Activated CD8-positive, alpha-beta memory T cell treated with anti-CD3 and anti-CD28 coated beads for 48 hours (primary cell): ENCODE measurements around the gene POU6F1.
"Not testable (repeated sequence)": the region's sequence is repeated elsewhere in the genome, so short reads cannot be mapped to it uniquely, and the experiment has no call there.

Experiments used
- DNase-seq, 3 experiments: peaks; one replicate each; pipeline ENCODE4 v3.0.0-alpha.2; 2020; ENCODE audit warnings: low read depth in 2 of 3, low spot score in 2 of 3

POU6F1 gene, protein sequence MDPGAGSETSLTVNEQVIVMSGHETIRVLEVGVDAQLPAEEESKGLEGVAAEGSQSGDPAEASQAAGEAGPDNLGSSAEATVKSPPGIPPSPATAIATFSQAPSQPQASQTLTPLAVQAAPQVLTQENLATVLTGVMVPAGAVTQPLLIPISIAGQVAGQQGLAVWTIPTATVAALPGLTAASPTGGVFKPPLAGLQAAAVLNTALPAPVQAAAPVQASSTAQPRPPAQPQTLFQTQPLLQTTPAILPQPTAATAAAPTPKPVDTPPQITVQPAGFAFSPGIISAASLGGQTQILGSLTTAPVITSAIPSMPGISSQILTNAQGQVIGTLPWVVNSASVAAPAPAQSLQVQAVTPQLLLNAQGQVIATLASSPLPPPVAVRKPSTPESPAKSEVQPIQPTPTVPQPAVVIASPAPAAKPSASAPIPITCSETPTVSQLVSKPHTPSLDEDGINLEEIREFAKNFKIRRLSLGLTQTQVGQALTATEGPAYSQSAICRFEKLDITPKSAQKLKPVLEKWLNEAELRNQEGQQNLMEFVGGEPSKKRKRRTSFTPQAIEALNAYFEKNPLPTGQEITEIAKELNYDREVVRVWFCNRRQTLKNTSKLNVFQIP

DNA sequence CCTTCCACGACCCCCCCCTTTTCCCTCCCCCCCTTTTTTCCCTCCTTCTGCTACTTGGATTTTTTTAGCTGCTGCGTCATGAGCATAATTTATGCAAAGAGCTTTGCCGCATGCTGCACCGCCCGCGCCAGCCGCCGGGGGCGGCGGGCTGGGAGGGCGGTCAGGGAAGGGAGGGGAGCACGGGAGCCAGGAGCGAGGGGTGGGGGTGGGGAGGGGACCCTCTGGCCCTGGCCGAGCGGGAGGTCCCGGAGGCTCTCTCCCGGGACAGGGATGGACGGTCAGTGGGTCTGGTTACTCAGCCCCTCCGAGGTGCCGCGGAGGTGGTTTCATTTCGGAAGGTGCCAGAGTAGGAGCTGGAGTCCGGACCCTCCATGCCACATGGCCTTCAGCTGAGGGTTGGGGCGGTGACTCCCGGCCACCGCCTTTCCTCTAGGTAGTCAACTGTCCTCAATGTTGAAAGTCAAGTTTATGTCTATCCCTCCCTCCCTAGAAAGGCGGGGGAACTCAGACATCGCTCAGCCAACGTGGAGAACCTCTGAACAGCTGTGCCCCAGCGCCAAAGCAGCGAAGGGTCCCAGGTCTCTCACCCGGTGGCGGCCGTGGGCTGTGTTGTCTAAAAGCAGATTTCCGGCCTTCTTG, at the start of gene POU6F1:
Gene POU6F1 (minus strand): TSS at position 95 of the 639 bp plus-strand sequence. CDS start 11,226 bp downstream, outside the sequence.
- peak; percentile 38 to 55 (median 52) for DNase-seq

GRCh38 chr12:51265024-51265423, 47.2 kb upstream of the POU6F1 start:
- no peak for DNase-seq

DNA sequence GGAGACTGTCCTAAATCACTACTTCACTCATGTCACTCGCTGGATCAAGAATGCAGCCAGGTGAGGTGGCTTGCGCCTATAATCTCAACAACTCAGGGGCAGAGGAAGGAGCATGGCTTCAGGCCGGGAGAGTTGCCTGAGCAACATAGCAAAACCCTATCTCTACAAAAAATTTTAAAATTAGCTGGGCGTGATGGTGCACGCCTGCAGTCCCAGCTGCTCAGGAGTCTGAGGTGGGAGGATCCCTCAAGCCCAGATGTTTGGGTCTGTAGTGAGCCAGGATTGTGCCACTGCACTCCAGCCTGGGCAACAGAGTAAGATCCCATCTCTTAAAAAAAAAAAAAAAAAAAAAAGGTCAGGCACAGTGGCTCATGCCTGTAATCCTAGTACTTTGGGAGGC, 46.4 kb upstream of the POU6F1 start:
- DNase-seq = no peak

DNA sequence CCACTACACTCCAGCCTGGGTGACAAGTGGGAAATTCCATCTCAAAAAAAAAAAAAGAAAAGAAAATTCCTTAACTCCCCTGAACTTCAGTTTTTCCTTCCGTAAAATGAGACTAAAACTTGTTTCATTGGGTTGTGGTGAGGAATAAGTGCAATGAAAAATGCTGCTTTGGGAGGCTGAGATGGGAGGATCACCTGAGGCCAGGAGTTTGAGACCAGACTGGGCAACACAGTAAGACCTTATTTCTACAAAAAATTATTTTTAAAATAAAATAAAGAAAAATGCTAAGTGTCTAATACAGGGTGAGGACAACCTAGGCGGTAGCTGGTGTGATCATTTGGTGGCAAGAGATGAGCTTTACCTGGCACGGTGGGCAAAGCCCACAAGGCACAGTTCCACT, 45.5 kb upstream of the POU6F1 start:
- DNase-seq = no peak

GRCh38 chr12:51262758-51263177, 44.9 kb upstream of the POU6F1 start:
- DNase-seq = no peak

GRCh38 chr12:51259600-51259999, 41.7 kb upstream of the POU6F1 start:
- not testable (repeated sequence) for DNase-seq

DNA sequence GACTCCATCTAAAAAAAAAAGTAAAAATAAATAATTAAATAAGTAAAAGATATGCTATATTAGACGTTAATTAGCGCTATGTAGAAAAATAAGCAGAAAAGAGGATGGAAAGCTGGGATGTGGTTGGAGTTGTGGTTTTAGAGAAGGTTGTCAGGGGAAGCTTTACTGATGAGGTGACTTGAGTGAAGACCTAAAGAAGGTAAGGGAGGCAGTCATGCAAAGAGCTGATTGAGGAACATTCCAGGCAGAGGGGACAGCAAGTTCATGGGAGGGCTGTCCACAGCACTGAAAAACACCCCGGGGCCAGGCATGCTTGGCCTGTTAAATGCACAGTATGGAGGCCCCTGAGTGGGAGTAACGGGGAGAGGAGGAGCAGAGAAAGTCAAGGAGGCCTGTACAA, 36.7 kb upstream of the POU6F1 start:
- no peak for DNase-seq

DNA sequence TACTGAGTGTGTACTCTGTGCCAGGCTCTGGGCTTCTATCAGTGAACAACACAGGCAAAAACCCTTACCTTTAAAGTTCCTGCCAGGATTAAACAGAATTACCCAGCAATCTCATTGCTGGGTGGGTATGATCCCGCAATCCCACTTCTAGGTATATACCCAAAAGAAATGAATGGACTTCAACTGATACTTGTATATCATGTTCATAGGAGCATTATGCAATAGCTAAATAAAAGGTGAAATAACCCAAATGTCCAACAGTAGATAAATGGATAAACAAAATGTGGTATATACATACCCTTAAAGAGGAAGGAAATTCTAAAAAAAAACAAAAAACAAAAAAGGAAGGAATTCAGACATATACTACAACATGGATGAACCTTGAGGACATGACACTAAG, 35.4 kb upstream of the POU6F1 start:
- DNase-seq = no peak

DNA sequence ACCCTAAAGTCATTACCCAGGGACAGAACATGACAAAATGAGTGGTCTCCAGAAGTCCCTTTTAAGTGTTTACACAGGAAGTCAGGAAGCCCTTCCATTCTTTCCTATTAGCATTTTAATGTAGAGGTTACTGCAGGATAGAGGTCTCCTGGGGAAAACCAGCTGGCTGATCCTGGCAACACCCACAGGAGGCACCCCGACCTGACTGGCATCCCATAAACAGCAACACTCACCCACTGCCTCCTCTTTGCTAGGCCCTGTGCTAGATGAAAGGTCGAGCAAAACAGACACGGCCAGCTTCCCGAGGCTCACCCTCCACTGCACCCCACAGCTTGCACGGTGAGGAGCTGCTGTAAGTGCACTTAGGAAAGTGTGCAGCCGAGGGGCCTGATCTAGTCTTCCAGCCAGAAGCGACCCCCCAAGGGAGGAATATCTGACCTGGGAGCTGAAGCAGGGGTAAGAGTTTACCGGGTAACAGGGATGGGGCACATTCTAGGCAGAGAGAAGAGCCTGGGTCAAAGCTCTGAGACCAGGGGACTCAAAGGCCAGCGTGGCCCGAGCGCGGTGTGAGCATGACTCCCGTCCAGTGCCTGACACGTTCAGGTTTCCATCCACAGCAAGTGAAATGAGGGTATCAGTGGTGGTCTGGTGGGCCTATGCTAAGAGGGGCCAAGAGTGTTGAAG, 29.8 kb upstream of the POU6F1 start:
- no peak for DNase-seq

GRCh38 chr12:51246254-51246853, 28.5 kb upstream of the POU6F1 start:
- no peak for DNase-seq

DNA sequence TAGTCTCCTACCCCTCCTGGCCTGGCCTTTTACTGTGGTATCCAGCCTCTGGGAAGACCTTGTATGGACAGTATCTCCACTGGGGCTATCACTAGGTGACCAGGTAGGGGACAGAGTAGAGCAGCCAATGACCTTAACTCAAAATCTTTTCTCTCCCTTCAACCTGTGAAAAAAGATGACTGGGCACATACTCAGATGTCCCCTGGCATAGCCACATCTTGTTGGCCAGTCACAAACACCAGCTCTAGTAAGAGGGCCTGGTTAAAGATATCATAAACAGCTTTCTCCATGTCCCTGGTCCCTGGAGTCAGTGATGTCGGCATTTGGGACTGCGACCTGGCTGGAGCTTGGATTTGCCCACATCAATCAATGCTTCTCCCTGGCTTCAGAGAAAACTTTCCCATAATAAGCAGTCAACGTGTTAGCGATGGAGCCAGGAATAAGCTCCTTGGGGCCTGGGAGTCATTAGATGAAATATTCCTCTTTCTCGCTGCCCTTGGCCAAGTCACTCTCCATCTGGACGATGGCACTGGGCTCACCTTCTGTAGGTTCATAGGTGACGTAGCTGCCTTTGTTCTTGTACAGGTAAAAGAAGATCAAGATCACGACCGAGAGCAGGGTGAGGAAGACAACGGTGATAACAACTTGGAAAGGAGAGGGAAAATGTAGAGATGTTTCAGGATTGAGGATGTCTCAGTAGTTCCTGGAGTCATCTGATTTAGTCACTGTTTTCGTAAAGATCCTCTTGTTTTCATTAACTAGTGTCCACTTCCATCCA, 27.8 kb upstream of the POU6F1 start:
- DNase-seq = no peak

DNA sequence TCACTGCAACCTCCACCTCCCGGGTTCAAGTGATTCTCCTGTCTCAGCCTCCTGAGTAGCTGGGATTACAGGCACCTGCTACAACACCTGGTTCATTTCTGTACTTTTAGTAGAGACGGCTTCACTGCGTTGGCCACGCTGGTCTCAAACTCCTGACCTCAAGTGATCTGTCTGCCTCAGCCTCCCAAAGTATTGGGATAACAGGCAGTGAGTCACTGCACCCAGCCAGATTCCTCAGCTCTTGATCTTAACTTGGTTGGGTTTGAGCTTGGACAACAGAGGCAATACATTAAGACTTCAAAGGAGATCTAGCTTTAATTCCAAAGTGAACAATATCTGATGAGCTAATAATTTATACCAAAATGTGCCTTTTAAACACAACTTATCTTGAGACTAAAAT, 26.4 kb upstream of the POU6F1 start:
- DNase-seq = no peak

- no peak for DNase-seq
Observed at GRCh38 chr12:51242876-51243275, 25.0 kb upstream of the POU6F1 start.

DNA sequence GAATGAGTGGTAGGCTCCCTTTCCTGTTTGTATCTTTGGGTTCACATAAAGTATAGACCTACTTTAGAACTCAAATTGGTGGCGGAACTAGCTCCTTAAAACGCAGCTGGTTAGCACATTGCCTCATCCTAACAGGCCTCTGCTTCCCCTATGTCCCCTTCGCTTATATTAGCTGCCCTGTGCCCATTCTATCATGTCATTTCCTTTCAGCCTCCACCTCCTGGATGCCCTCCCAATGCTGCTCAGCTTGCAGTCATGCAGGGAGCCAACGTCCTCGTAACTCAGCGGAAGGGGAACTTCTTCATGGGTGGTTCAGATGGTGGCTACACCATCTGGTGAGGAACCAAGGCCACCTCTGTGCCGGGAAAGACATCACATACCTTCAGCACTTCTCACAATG, 24.3 kb upstream of the POU6F1 start:
- no peak for DNase-seq

DNA sequence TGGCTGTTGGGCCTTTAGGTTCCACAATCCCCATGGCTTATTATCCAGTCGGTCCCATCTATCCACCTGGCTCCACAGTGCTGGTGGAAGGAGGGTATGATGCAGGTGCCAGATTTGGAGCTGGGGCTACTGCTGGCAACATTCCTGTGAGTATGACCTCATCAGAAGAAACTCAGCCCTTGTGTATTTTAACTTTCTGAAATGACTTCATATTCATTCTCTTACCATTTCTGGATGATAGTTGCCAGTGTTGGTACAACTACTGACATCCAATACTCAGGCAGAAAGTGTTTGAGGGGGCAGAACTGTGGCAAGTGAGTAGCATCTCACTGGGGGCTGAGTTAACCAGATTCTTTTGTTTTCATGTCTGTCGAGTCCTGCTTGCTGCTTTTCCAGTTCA, 23.1 kb upstream of the POU6F1 start:
- no peak for DNase-seq

DNA sequence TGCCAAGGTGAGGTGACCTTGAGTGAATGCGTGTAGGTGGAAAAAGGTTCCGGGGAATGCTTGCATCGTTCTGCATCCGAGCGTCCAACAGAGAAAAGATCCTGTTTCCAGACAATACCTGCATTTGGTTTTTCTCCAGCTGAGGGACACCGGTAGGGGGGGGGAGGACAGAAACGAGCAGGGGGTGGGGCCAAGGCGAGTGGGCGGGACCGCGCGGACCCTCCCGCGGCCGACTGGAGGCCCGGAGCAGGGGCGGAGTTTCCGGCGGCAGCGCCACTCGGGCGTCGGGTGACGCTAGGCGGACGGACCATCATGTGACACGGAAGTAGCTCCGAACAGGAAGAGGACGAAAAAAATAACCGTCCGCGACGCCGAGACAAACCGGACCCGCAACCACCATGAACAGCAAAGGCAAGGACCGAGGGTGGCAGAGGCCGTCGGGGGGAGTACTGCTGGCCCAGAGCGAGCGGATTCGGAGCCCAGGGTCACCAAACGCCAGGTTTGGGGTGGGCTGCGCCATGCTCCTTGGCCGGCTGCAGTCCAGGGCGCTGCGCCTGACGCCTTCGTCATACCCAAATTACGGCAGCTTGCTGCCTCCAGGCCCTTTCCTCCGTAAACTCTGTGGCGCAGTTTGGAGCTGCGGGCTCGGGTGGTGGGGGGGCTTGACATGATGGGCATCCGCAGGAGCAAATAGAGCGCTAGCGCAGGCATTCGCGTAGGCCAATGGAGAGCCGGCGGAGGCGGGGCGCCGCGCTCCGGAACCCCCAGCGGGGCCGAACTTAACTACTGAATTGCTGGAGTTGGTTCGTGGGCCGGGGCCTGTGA, 20.9 kb upstream of the POU6F1 start, which contains the start of gene DAZAP2:
Gene DAZAP2 (plus strand): TSS at position 317 of the 825 bp plus-strand sequence. CDS start 82 bp downstream, at position 399.
- DNase-seq = peak; percentile 72 to 87 (median 83)

- DNase-seq = no peak
Observed at GRCh38 chr12:51238037-51238509, 20.2 kb upstream of the POU6F1 start.

DNA sequence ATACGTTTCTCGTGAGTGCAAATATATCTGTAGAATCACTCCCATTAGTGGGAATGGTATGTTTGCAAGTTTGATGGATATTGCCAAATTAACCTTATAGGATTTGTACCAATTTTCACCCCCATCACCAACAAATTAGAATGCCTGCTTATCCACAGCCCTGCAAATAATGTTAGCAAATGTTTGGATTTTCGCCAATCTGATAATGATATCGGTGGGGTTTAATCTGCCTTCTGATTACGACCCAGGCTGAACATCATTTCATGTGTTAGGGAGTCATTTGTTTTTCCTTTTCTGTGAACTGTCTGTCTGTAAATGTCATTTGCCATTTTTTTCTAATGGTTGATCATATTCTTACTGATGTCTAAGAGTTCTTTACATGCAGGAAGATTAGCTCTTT, 16.7 kb upstream of the POU6F1 start:
- DNase-seq = no peak

- no peak for DNase-seq
Observed at GRCh38 chr12:51232642-51233041, 14.8 kb upstream of the POU6F1 start.
